HEK293T (cell line): ENCODE results near the gene STK38.

ENCODE experiments used
- ARNT ChIP-seq: fragments of 450-650 bp; IDR thresholded peaks from 2 replicates; pipeline ENCODE4 v1.6.1; 2017; ENCODE audit warnings: mild to moderate bottlenecking
- BHLHE40 ChIP-seq: fragments of 450-650 bp; IDR thresholded peaks from 2 replicates; pipeline ENCODE4 v1.6.1; 2016; ENCODE audit warnings: mild to moderate bottlenecking, moderate library complexity, borderline replicate concordance
- ELF4 ChIP-seq: fragments of 450-650 bp; IDR thresholded peaks from 2 replicates; pipeline ENCODE4 v1.6.1; 2017; ENCODE audit warnings: antibody characterized with exemption
- FOXA1 ChIP-seq: fragments of 450-650 bp; IDR thresholded peaks from 2 replicates; pipeline ENCODE4 v1.6.1; 2016; ENCODE audit warnings: mild to moderate bottlenecking
- FOXK2 ChIP-seq: fragments of 450-650 bp; IDR thresholded peaks from 2 replicates; pipeline ENCODE4 v1.6.1; 2016; ENCODE audit warnings: mild to moderate bottlenecking
- FOXM1 ChIP-seq: fragments of 450-650 bp; IDR thresholded peaks from 2 replicates; pipeline ENCODE4 v1.6.1; 2017; ENCODE audit warnings: mild to moderate bottlenecking, borderline replicate concordance
- HDGF ChIP-seq: fragments of 450-650 bp; IDR thresholded peaks from 2 replicates; pipeline ENCODE4 v1.6.1; 2017; ENCODE audit warnings: antibody characterized with exemption, borderline replicate concordance
- L3MBTL2 ChIP-seq: fragments of 450-650 bp; conservative IDR thresholded peaks from 2 replicates; pipeline ENCODE4 v1.6.1; 2016; ENCODE audit warnings: mild to moderate bottlenecking
- LEF1 ChIP-seq: fragments of 450-650 bp; IDR thresholded peaks from 2 replicates; pipeline ENCODE4 v1.6.1; 2017; ENCODE audit warnings: mild to moderate bottlenecking, borderline replicate concordance
- NFRKB ChIP-seq: fragments of 450-650 bp; IDR thresholded peaks from 2 replicates; pipeline ENCODE4 v1.6.1; 2016; ENCODE audit warnings: mild to moderate bottlenecking, moderate library complexity
- SP1 ChIP-seq: fragments of 450-650 bp; IDR thresholded peaks from 2 replicates; pipeline ENCODE4 v1.6.1; 2017
- SUZ12 ChIP-seq: fragments of 450-650 bp; IDR thresholded peaks from 2 replicates; pipeline ENCODE4 v1.6.1; 2016; ENCODE audit warnings: mild to moderate bottlenecking
- ZNF384 ChIP-seq: fragments of 450-650 bp; IDR thresholded peaks from 2 replicates; pipeline ENCODE4 v1.6.1; 2016

- TF ChIP-seq SUZ12 = no peak
- no peak for TF ChIP-seq NFRKB
- no peak for TF ChIP-seq LEF1
- TF ChIP-seq FOXM1 = no peak
- TF ChIP-seq ELF4 = no peak
- TF ChIP-seq SP1 = no peak
- no peak for TF ChIP-seq ZNF384
- no peak for TF ChIP-seq HDGF
- TF ChIP-seq ARNT = no peak
- TF ChIP-seq FOXK2 = no peak
- TF ChIP-seq BHLHE40 = no peak
- TF ChIP-seq FOXA1 = no peak
- no peak for TF ChIP-seq L3MBTL2
Observed at GRCh38 chr6:36577301-36577700, 30.0 kb upstream of the STK38 start.
